ENCODE measurements around the gene EPB41L2. TPM values are rescaled to one million over a fixed set of nuclear protein-coding genes. Genes with fewer than 3 reads are reported as not detected.
A peak's percentile ranks its signal among the peaks of the same experiment; 100 is the strongest.

EPB41L2 gene
- total and polyA plus RNA-seq, 2 experiments from 2014 or later, result 76.2 to 91.7 TPM

DNA sequence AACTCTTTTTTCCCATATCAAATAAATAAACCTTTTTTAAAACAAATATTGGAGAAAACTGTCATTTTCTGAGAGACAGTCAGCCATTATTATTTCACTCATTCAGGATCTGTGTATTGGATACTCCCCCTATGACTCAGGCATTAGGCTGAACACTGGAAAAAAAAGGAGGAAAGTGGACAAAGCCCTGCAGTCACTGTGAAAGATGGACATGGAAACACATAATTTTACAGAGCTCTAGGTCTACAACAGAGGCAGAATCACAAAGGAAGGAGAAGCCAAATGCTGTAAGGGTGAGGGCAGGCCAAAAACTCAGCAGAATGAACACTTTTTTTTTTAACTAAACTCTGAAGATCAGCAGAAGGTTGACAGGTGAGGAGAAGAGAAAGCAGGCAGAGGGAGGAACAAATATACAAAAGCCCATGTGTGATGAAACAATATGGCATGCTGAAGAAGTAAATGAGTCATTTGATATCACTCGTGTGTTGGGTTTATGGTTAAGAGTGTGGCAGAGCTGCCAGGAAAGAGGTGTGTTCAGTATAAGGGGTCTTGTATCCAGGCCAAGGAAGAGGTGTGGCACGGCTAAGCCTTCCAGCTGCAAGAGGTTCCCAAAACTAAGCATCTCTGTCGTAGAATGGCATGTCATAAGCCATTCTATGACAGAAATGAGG, 39.1 kb downstream of the EPB41L2 start:
- Mint-ChIP-seq H3K4me3 (no peak overlapping the region), H3K4me1 (no peaks in the 10 kb centered on the region), H3K27ac (0 out of 2 replicates have a peak overlapping the region, but pooled peaks have one; percentile 8), H3K9me3 (peaks cover 8% of the 10 kb centered on the region; the same call in 2 of the 3 replicates), H3K27me3 (ENCODE audit: insufficient read depth, low read depth, poor library complexity) (no peaks in the 10 kb centered on the region), H3K36me3 (ENCODE audit: low read depth) (peaks cover 10% of the 10 kb centered on the region)
- Histone ChIP-seq H3K4me1 (ENCODE audit: insufficient read depth) (no peaks in the 10 kb centered on the region), H3F3A (replicated peaks; ENCODE audit: low read depth) (no peaks in the 10 kb centered on the region), H3K9me2 (ENCODE audit: insufficient read depth) (no peaks in the 10 kb centered on the region), H3K79me2 (replicated peaks; ENCODE audit: insufficient read depth) (peaks cover 62% of the 10 kb centered on the region), H2AFZ (no peak overlapping the region), H3K4me3 (no peak overlapping the region), H3K36me3 (ENCODE audit: insufficient read depth) (no peaks in the 10 kb centered on the region), H3K4me2 (no peak overlapping the region), H3K27me3 (ENCODE audit: insufficient read depth) (no peaks in the 10 kb centered on the region), H3K27ac (ENCODE audit: low read depth) (no peak overlapping the region), H4K20me1 (replicated peaks; ENCODE audit: insufficient read depth) (no peaks in the 10 kb centered on the region)
- DNase-seq (ENCODE audit: low spot score), result no peak
- no peak for ATAC-seq
- TF ChIP-seq JUNB (IDR thresholded peaks at IDR 0.05; ENCODE audit: unreplicated experiment), result no peak
- TF ChIP-seq EZH2 (IDR thresholded peaks at IDR 0.05; ENCODE audit: low read depth, unreplicated experiment), result no peak
- TF ChIP-seq REST (IDR thresholded peaks at IDR 0.05; ENCODE audit: unreplicated experiment), result no peak
- TF ChIP-seq NANOG (IDR thresholded peaks at IDR 0.05; ENCODE audit: borderline replicate concordance), result no peak
- TF ChIP-seq ZNF114 (CRISPR knock-in tag; IDR thresholded peaks at IDR 0.05), result no peak
- TF ChIP-seq, protein P1, sequence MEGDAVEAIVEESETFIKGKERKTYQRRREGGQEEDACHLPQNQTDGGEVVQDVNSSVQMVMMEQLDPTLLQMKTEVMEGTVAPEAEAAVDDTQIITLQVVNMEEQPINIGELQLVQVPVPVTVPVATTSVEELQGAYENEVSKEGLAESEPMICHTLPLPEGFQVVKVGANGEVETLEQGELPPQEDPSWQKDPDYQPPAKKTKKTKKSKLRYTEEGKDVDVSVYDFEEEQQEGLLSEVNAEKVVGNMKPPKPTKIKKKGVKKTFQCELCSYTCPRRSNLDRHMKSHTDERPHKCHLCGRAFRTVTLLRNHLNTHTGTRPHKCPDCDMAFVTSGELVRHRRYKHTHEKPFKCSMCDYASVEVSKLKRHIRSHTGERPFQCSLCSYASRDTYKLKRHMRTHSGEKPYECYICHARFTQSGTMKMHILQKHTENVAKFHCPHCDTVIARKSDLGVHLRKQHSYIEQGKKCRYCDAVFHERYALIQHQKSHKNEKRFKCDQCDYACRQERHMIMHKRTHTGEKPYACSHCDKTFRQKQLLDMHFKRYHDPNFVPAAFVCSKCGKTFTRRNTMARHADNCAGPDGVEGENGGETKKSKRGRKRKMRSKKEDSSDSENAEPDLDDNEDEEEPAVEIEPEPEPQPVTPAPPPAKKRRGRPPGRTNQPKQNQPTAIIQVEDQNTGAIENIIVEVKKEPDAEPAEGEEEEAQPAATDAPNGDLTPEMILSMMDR (conservative IDR thresholded peaks at IDR 0.05; ENCODE audit: low read depth in 2 of 2), result no peak

DNA sequence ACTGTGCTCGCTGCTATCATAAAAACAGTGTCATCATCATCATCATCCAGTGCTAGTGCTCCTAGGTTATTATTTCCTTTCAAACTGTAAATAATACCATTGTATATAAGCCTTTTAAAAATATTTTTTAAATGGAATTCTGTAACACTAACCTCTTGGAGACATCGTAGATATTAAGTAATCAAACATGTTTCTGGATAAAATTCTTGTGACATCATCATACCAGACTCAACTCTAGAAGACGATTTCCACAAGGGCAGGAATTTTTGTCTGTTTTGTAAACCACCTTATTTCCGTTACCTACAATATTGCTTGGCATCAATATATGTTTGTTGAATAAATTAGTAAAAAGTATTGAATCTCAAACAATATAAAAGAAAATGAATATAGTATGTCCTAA, 40.4 kb downstream of the EPB41L2 start:
- ATAC-seq, result no peak
- no peak overlapping the region for H3K27ac Mint-ChIP-seq
- Histone ChIP-seq H3K4me3 (no peak overlapping the region), H3K27me3 (ENCODE audit: insufficient read depth) (no peaks in the 10 kb centered on the region), H3F3A (replicated peaks; ENCODE audit: low read depth) (no peaks in the 10 kb centered on the region), H3K9me2 (ENCODE audit: insufficient read depth) (no peaks in the 10 kb centered on the region), H3K4me2 (no peak overlapping the region), H3K36me3 (ENCODE audit: insufficient read depth) (no peaks in the 10 kb centered on the region), H2AFZ (no peak overlapping the region), H3K4me1 (ENCODE audit: insufficient read depth) (no peaks in the 10 kb centered on the region), H3K79me2 (replicated peaks; ENCODE audit: insufficient read depth) (peaks cover 50% of the 10 kb centered on the region), H3K27ac (ENCODE audit: low read depth) (no peak overlapping the region), H4K20me1 (replicated peaks; ENCODE audit: insufficient read depth) (no peaks in the 10 kb centered on the region)
- DNase-seq (ENCODE audit: low spot score), result no peak
- no peaks in the 10 kb centered on the region for H3K4me1 Mint-ChIP-seq
- H3K4me3 Mint-ChIP-seq, result no peak overlapping the region
- peaks cover 8% of the 10 kb centered on the region; the same call in 2 of the 3 replicates for H3K9me3 Mint-ChIP-seq
- no peaks in the 10 kb centered on the region for H3K27me3 Mint-ChIP-seq (ENCODE audit: insufficient read depth, low read depth, poor library complexity)
- peaks cover 10% of the 10 kb centered on the region for H3K36me3 Mint-ChIP-seq (ENCODE audit: low read depth)
- no peak for TF ChIP-seq JUNB (IDR thresholded peaks at IDR 0.05; ENCODE audit: unreplicated experiment)
- TF ChIP-seq, protein P1 (conservative IDR thresholded peaks at IDR 0.05; ENCODE audit: low read depth in 2 of 2), result no peak
- no peak for TF ChIP-seq CREB1 (CRISPR knock-in tag; IDR thresholded peaks at IDR 0.05; ENCODE audit: low read depth)
- TF ChIP-seq NANOG (IDR thresholded peaks at IDR 0.05; ENCODE audit: borderline replicate concordance), result no peak
- TF ChIP-seq ZNF331 (CRISPR knock-in tag; IDR thresholded peaks at IDR 0.05; ENCODE audit: low read depth), result no peak
- TF ChIP-seq EZH2phosphoT487 (IDR thresholded peaks at IDR 0.05; ENCODE audit: unreplicated experiment), result no peak
- no peak for TF ChIP-seq ZNF114 (CRISPR knock-in tag; IDR thresholded peaks at IDR 0.05)
- TF ChIP-seq STAT1 (IDR thresholded peaks at IDR 0.05; ENCODE audit: unreplicated experiment), result no peak

Data from GM23338 (cell line).